K562 (cell line): Measurements from ENCODE around the gene MAD1L1. TPM values are rescaled to one million over a fixed set of nuclear protein-coding genes. Genes with fewer than 3 reads are reported as not detected.

Experiments
- ATAC-seq: fragments of 200-7000 bp; cut with Tn5 transposase; 3 replicates; pipeline ENCODE4 v1.9.1; 2020; ENCODE audit warnings: moderate library complexity
- BruUV-seq: library from RNA; stranded (reverse); fragments of 400-500 nt; replicated peaks from 2 replicates; lab custom pipeline; 2021; lab: Mats Ljungman, UMichigan
- CTCF ChIA-PET: fragments of 300-600 bp; formaldehyde crosslinking; extraction: SDS; loops from one replicate; lab custom pipeline; 2021; ENCODE audit warnings: low intra/inter-chr PET ratio; lab: Yijun Ruan, JAX
- POLR2A ChIA-PET: fragments of 300-600, 350-650 bp; sonication (Branson Sonifier 250); formaldehyde crosslinking; extraction: SDS; loops from one replicate; lab custom pipeline; 2021; ENCODE audit warnings: antibody characterized with exemption, inconsistent platforms; lab: Yijun Ruan, JAX
- DNase-seq, 4 experiments: peaks; one replicate each; pipeline versions ENCODE4 v3.0.0 to v3.0.0-alpha.2; 2011 to 2018; ENCODE audit warnings: low spot score in 3 of 4, mixed read lengths in 3 of 4; ENCODE audit errors: extremely low read depth in 1 of 4
- FAIRE-seq: peaks from 2 replicates; lab custom pipeline; 2011; peaks lifted over from hg19 to GRCh38; lab: Jason Lieb, UNC
- H2AFZ ChIP-seq: 2 replicates; pipeline ENCODE4 v1.6.0; 2011; ENCODE audit warnings: low read depth, low read length, control low read depth, inconsistent platforms
- H3K27ac ChIP-seq: fragments of 200-600 bp; 3 replicates; pipeline ENCODE4 v1.8.0; 2011; ENCODE audit warnings: low read depth, mild to moderate bottlenecking, control low read depth, inconsistent platforms, low read length, moderate library complexity, mixed read lengths; ENCODE audit errors: extremely low read depth
- H3K27me3 ChIP-seq, 2 experiments: fragments of 300-600 bp in 1 of 2; 2 replicates in 1 of 2; 3 replicates in 1 of 2; pipeline versions ENCODE4 v1.6.0 to v1.8.0; 2011; ENCODE audit warnings: inconsistent platforms in 2 of 2, low read length in 2 of 2, mild to moderate bottlenecking in 1 of 2, mixed read lengths in 1 of 2, moderate library complexity in 1 of 2; ENCODE audit not compliant: control insufficient read depth in 2 of 2, insufficient read depth in 2 of 2
- H3K36me3 ChIP-seq: fragments of 300-600 bp; 3 replicates; pipeline ENCODE4 v1.8.0; 2011; ENCODE audit warnings: mild to moderate bottlenecking, low read length, inconsistent platforms; ENCODE audit not compliant: control insufficient read depth, insufficient read depth
- H3K4me1 ChIP-seq, 2 experiments: fragments of 200-600 bp in 1 of 2; replicated peaks in 1 of 2; 2 replicates in 1 of 2; 3 replicates in 1 of 2; pipeline versions ENCODE4 v1.5.1 to v1.8.0; 2011; ENCODE audit warnings: inconsistent platforms in 2 of 2, low read length in 2 of 2, mild to moderate bottlenecking in 1 of 2, mixed read lengths in 1 of 2, moderate library complexity in 1 of 2; ENCODE audit not compliant: control insufficient read depth in 2 of 2, insufficient read depth in 2 of 2
- H3K4me2 ChIP-seq: 2 replicates; pipeline ENCODE4 v1.6.1; 2011; ENCODE audit warnings: low read length, control low read depth, inconsistent platforms, mixed read lengths; ENCODE audit not compliant: insufficient read depth
- H3K4me3 ChIP-seq: fragments of 200-600 bp; sonication (generic), shearing (Covaris generic); 2 replicates; pipeline ENCODE4 v1.5.1; 2016; ENCODE audit warnings: control low read depth, inconsistent platforms
- H3K79me2 ChIP-seq: fragments of 200-600 bp; 3 replicates; pipeline ENCODE4 v1.8.0; 2011; ENCODE audit warnings: low read length, inconsistent platforms; ENCODE audit not compliant: control insufficient read depth, insufficient read depth
- H3K9ac ChIP-seq, 2 experiments: 2 replicates each; pipeline versions ENCODE4 v1.6.0 to v1.6.1; 2011; ENCODE audit warnings: low read depth in 2 of 2, low read length in 2 of 2, control low read depth in 1 of 2, inconsistent platforms in 1 of 2, mild to moderate bottlenecking in 1 of 2, mixed read lengths in 1 of 2; ENCODE audit not compliant: insufficient read depth in 1 of 2
- H3K9me1 ChIP-seq: one replicate; pipeline ENCODE4 v1.6.0; 2011; ENCODE audit warnings: inconsistent platforms, mild to moderate bottlenecking, low read length, moderate library complexity; ENCODE audit not compliant: control insufficient read depth, insufficient read depth
- H3K9me3 ChIP-seq: replicated peaks from 2 replicates; pipeline ENCODE4 v1.5.1; 2011; ENCODE audit warnings: low read depth, low read length, inconsistent platforms; ENCODE audit not compliant: control insufficient read depth, insufficient read depth
- H4K20me1 ChIP-seq: replicated peaks from 2 replicates; pipeline ENCODE4 v1.6.1; 2011; ENCODE audit warnings: low read length, inconsistent platforms, mixed read lengths; ENCODE audit not compliant: control insufficient read depth, insufficient read depth
- BRF1 ChIP-seq: IDR thresholded peaks from 3 replicates; pipeline ENCODE4 v1.6.1; 2011; ENCODE audit warnings: borderline replicate concordance, mild to moderate bottlenecking; ENCODE audit not compliant: insufficient read length; ENCODE audit errors: extremely low read depth
- CHD2 ChIP-seq: IDR thresholded peaks from 2 replicates; pipeline ENCODE4 v1.6.1; 2011; ENCODE audit warnings: low read depth, low read length
- DMBX1 ChIP-seq: fragments of 250-450 bp; sonication (Bioruptor Pico); IDR thresholded peaks from 2 replicates; pipeline ENCODE4 v1.8.0; 2022; ENCODE audit warnings: inconsistent platforms, mild to moderate bottlenecking, moderate library complexity, borderline replicate concordance
- ERF ChIP-seq: fragments of 450-650 bp; formaldehyde crosslinking; IDR thresholded peaks from 2 replicates; pipeline ENCODE4 v1.4.0; 2020; ENCODE audit warnings: mild to moderate bottlenecking, mixed read lengths
- ETV6 ChIP-seq, 3 experiments: fragments of 150-350 bp in 1 of 3; sonication (generic) in 1 of 3; formaldehyde crosslinking in 1 of 3; IDR thresholded peaks; 2 replicates each; pipeline versions ENCODE4 v1.6.1 to v1.8.0; 2014 to 2022; ENCODE audit warnings: borderline replicate concordance in 2 of 3, low read depth in 2 of 3, antibody characterized with exemption in 1 of 3, low read length in 1 of 3, mild to moderate bottlenecking in 1 of 3, missing genetic modification reagents in 1 of 3
- FOXJ2 ChIP-seq: fragments of 200-800 bp; sonication (Bioruptor generic); IDR thresholded peaks from 2 replicates; pipeline ENCODE4 v1.6.1; 2016; ENCODE audit warnings: missing genetic modification characterization, missing compliant biosample characterization
- GTF2A2 ChIP-seq: IDR thresholded peaks from 2 replicates; pipeline ENCODE4 v1.6.1; 2016; ENCODE audit warnings: mild to moderate bottlenecking, missing genetic modification characterization, missing compliant biosample characterization
- KDM1A ChIP-seq, 2 experiments: fragments of 450-650 bp; IDR thresholded peaks; 2 replicates each; pipeline ENCODE4 v1.6.1; 2016; ENCODE audit warnings: mild to moderate bottlenecking in 2 of 2
- MTA2 ChIP-seq: fragments of 450-650 bp; IDR thresholded peaks from 2 replicates; pipeline ENCODE4 v1.6.1; 2016; ENCODE audit warnings: low read depth
- PHF8 ChIP-seq: fragments of 200-600 bp; sonication (generic); IDR thresholded peaks from 2 replicates; pipeline ENCODE4 v1.6.1; 2012; ENCODE audit warnings: mixed run types, mild to moderate bottlenecking, inconsistent platforms, low read length, moderate library complexity, borderline replicate concordance
- SUPT5H ChIP-seq: fragments of 450-650 bp; IDR thresholded peaks from 2 replicates; pipeline ENCODE4 v1.6.1; 2016
- WGBS: fragments of 100-300 bp; shearing (Covaris generic); methylation state at CpG from one replicate; pipeline ENCODE4 v1.1.6; 2016; ENCODE audit warnings: low coverage, mixed read lengths; ENCODE audit not compliant: insufficient coverage; ENCODE audit errors: missing lambda C conversion rate; 5-methylcytosine and 5-hydroxymethylcytosine counted together
- in situ Hi-C: fragments of 300-500 bp; cut with MboI; formaldehyde crosslinking; loops from 4 replicates; pipeline ENCODE4 v1.15.0; 2018; ENCODE audit warnings: inconsistent platforms, mixed read lengths
- intact Hi-C: fragments of 100-400 bp; cut with micrococcal nuclease; formaldehyde crosslinking; loops from 2 replicates; pipeline ENCODE4 v1.14.2; 2022
- polyA plus RNA-seq, 8 experiments: library from polyadenylated mRNA; depleted of rRNA in 4 of 8; stranded (reverse) in 5 of 8; unstranded in 3 of 8; fragments of >200 nt; fragmentation: Nextera tagmentation in 2 of 8; fragmentation: Illumina TruSeq in 1 of 8; extraction: Ambion mirVana in 2 of 8; extraction: Trizol in 1 of 8; gene quantifications; 2 replicates each; pipeline versions ENCODE4 v1.2.1 to v1.2.3, GENCODE V29; 2011 to 2014; ENCODE audit warnings: inconsistent platforms in 1 of 8, missing spikeins in 1 of 8
- total RNA-seq, 7 experiments: library from RNA; depleted of rRNA in 6 of 7; stranded (reverse); fragments of >200 nt in 6 of 7; fragmentation: Illumina TruSeq in 2 of 7; extraction: Trizol in 2 of 7; gene quantifications; 2 replicates each; pipeline versions ENCODE4 v1.2.1 to v1.2.3, GENCODE V29; 2011 to 2021; ENCODE audit warnings: low replicate concordance in 1 of 7
- TF ChIP-seq, protein P1 (sequence below): fragments of 250-450 bp; sonication (Bioruptor Pico); IDR thresholded peaks from 2 replicates; pipeline ENCODE4 v1.5.0; 2020; ENCODE audit warnings: mild to moderate bottlenecking, borderline replicate concordance
- TF ChIP-seq, protein P2 (sequence below): fragments of 450-650 bp; IDR thresholded peaks from 2 replicates; pipeline ENCODE4 v1.7.1; 2018; ENCODE audit warnings: mild to moderate bottlenecking, low read depth; ENCODE audit not compliant: partially characterized antibody
- TF ChIP-seq, protein P3 (sequence below): sonication (generic); formaldehyde crosslinking; IDR thresholded peaks from 2 replicates; pipeline ENCODE4 v1.8.0; 2022; ENCODE audit warnings: mild to moderate bottlenecking, low read depth, missing genetic modification reagents

MAD1L1 gene
- total and polyA plus RNA-seq, 9 of the 15 experiments (the other 6 are each of a cell fraction or from before 2014, with no cell fraction given): 1.7 to 89.7 (median 18.0) TPM

DNA sequence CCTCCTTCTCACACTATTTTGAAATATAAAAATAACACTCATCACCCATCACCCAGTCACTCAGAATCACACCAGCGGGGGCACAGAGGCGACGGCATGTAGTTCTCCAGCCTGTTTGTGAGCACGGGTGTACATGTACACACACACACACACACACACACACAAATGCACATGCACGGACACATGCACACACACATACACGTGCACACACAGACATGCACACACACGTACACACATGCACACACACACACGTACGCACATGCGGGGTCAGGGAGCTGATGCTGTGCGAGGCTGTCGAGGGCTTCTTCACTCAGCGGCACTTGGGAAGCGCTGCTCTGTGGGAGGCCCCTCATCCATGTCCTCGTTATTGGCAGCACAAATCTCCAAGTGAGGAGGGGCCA is 383.8 kb downstream of the MAD1L1 start:
- H3K9ac ChIP-seq: peak overlapping the region in 1 of 2 experiments; percentile 69; a peak in 1 of 4 replicates
- H3K27ac ChIP-seq: no peak overlapping the region
- H3K4me1 ChIP-seq: peaks cover 11 to 89% of the 10 kb centered on the region in 2 experiments; a peak in 4 of 5 replicates
- H3K9me3 ChIP-seq: no peaks in the 10 kb centered on the region
- no peak overlapping the region for H3K4me3 ChIP-seq
- no peaks in the 10 kb centered on the region for H3K27me3 ChIP-seq
- ATAC-seq (no peak), FAIRE-seq (peak; percentile 26), DNase-seq (no peak)
- H4K20me1 ChIP-seq: no peaks in the 10 kb centered on the region
- ChIA-PET POLR2A (no interaction called here), CTCF (no interaction called here)
- peaks cover 3% of the 10 kb centered on the region for H3K9me1 ChIP-seq
- in situ Hi-C loops (no loop called here), intact Hi-C loops (no loop called here)
- no TSS peak for BruUV-seq
- no peak overlapping the region for H3K4me2 ChIP-seq
- 95% methylated on average over 15 of the region's 15 CpGs for WGBS
- H3K79me2 ChIP-seq: peaks cover 39% of the 10 kb centered on the region
- H2AFZ ChIP-seq: no peak overlapping the region
- peaks cover 65% of the 10 kb centered on the region for H3K36me3 ChIP-seq
- no peak for TF ChIP-seq FOXJ2 (tag)
- TF ChIP-seq, protein P1, sequence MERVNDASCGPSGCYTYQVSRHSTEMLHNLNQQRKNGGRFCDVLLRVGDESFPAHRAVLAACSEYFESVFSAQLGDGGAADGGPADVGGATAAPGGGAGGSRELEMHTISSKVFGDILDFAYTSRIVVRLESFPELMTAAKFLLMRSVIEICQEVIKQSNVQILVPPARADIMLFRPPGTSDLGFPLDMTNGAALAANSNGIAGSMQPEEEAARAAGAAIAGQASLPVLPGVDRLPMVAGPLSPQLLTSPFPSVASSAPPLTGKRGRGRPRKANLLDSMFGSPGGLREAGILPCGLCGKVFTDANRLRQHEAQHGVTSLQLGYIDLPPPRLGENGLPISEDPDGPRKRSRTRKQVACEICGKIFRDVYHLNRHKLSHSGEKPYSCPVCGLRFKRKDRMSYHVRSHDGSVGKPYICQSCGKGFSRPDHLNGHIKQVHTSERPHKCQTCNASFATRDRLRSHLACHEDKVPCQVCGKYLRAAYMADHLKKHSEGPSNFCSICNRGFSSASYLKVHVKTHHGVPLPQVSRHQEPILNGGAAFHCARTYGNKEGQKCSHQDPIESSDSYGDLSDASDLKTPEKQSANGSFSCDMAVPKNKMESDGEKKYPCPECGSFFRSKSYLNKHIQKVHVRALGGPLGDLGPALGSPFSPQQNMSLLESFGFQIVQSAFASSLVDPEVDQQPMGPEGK (CRISPR knock-in tag): no peak
- TF ChIP-seq ETV6 (IDR thresholded peaks at IDR 0.05; ENCODE audit: borderline replicate concordance in 1 of 2, low read depth in 2 of 2, low read length in 1 of 2): no peak
- TF ChIP-seq ETV6 (CRISPR knock-in tag; IDR thresholded peaks at IDR 0.05; ENCODE audit: borderline replicate concordance): no peak
- TF ChIP-seq BRF1: no peak
- no peak for TF ChIP-seq CHD2
- TF ChIP-seq MTA2: no peak
- no peak for TF ChIP-seq ERF (CRISPR knock-in tag)
- peak in 1 of 2 experiments; percentile 85; a peak in 2 of 4 replicates for TF ChIP-seq KDM1A (IDR thresholded peaks at IDR 0.05)
- TF ChIP-seq, protein P2, sequence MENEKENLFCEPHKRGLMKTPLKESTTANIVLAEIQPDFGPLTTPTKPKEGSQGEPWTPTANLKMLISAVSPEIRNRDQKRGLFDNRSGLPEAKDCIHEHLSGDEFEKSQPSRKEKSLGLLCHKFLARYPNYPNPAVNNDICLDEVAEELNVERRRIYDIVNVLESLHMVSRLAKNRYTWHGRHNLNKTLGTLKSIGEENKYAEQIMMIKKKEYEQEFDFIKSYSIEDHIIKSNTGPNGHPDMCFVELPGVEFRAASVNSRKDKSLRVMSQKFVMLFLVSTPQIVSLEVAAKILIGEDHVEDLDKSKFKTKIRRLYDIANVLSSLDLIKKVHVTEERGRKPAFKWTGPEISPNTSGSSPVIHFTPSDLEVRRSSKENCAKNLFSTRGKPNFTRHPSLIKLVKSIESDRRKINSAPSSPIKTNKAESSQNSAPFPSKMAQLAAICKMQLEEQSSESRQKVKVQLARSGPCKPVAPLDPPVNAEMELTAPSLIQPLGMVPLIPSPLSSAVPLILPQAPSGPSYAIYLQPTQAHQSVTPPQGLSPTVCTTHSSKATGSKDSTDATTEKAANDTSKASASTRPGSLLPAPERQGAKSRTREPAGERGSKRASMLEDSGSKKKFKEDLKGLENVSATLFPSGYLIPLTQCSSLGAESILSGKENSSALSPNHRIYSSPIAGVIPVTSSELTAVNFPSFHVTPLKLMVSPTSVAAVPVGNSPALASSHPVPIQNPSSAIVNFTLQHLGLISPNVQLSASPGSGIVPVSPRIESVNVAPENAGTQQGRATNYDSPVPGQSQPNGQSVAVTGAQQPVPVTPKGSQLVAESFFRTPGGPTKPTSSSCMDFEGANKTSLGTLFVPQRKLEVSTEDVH: no peak
- no peak for TF ChIP-seq PHF8
- no peak for TF ChIP-seq GTF2A2 (tag)
- TF ChIP-seq, protein P3, sequence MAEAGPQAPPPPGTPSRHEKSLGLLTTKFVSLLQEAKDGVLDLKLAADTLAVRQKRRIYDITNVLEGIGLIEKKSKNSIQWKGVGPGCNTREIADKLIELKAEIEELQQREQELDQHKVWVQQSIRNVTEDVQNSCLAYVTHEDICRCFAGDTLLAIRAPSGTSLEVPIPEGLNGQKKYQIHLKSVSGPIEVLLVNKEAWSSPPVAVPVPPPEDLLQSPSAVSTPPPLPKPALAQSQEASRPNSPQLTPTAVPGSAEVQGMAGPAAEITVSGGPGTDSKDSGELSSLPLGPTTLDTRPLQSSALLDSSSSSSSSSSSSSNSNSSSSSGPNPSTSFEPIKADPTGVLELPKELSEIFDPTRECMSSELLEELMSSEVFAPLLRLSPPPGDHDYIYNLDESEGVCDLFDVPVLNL (CRISPR knock-in tag): no peak
- no peak for TF ChIP-seq DMBX1 (CRISPR knock-in tag)
- TF ChIP-seq SUPT5H: 0 out of 2 replicates have a peak, but pooled peaks have one; percentile 25
